Muscle layer of duodenum (tissue), 2 donors: Measurements from ENCODE around the gene HS3ST1.

ENCODE experiments used
- H3K27ac ChIP-seq: one replicate; pipeline ENCODE4 v1.7.0; 2013; ENCODE audit warnings: mild to moderate bottlenecking, low read length
- H3K27me3 ChIP-seq: one replicate; pipeline ENCODE4 v1.7.0; 2013; ENCODE audit warnings: low read depth, mild to moderate bottlenecking, control low read depth, low read length
- H3K36me3 ChIP-seq, 2 donors: one replicate each; pipeline ENCODE4 v1.7.0; 2013; ENCODE audit warnings: low read length in 2 of 2, control low read depth in 1 of 2, mild to moderate bottlenecking in 1 of 2; ENCODE audit not compliant: insufficient read depth in 2 of 2, control insufficient read depth in 1 of 2
- H3K4me1 ChIP-seq, 2 donors: one replicate each; pipeline ENCODE4 v1.7.0; 2013; ENCODE audit warnings: low read length in 2 of 2, mild to moderate bottlenecking in 2 of 2, control low read depth in 1 of 2, moderate library complexity in 1 of 2; ENCODE audit not compliant: insufficient read depth in 2 of 2, control insufficient read depth in 1 of 2
- H3K4me3 ChIP-seq, 2 donors: one replicate each; pipeline ENCODE4 v1.7.0; 2013; ENCODE audit warnings: low read length in 2 of 2, low read depth in 1 of 2, mild to moderate bottlenecking in 1 of 2
- H3K9me3 ChIP-seq, 2 donors: one replicate each; pipeline ENCODE4 v1.7.0; 2013; ENCODE audit warnings: low read length in 2 of 2, control low read depth in 1 of 2, mild to moderate bottlenecking in 1 of 2; ENCODE audit not compliant: control insufficient read depth in 1 of 2
- donor health status: healthy.

The HS3ST1 gene

GRCh38 chr4:11355226-11355625 is 73.5 kb downstream of the HS3ST1 start:
- H3K27me3 ChIP-seq = no peaks in the 10 kb centered on the region
- H3K36me3 ChIP-seq = no peaks in the 10 kb centered on the region
- no peaks in the 10 kb centered on the region for H3K4me1 ChIP-seq
- H3K4me3 ChIP-seq = no peak overlapping the region
- no peaks in the 10 kb centered on the region for H3K9me3 ChIP-seq
- H3K27ac ChIP-seq = no peak overlapping the region

DNA sequence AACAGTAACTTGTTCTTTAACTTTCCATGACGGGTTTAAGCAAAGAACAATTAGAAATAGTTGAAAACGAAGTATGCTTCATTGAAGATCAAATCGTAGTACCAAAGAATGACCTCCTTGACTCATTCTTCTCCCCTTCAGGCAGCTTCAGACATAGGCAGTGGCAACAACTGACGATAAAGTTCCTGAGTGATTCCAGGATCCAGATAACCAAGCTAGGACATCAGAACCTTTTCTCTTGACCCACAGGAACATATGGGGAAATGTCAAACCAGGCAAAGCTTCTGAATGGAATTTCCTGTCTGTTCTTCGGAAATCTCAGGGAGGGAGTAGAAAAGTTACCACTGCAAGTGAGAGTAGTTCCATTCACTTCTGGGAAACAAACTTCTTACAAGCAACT is 74.2 kb downstream of the HS3ST1 start:
- H3K4me1 ChIP-seq = no peaks in the 10 kb centered on the region
- no peaks in the 10 kb centered on the region for H3K27me3 ChIP-seq
- no peaks in the 10 kb centered on the region for H3K9me3 ChIP-seq
- H3K27ac ChIP-seq = no peak overlapping the region
- H3K36me3 ChIP-seq = no peaks in the 10 kb centered on the region
- H3K4me3 ChIP-seq = no peak overlapping the region

GRCh38 chr4:11348449-11349088 is 80.1 kb downstream of the HS3ST1 start:
- H3K4me3 ChIP-seq = no peak overlapping the region
- no peaks in the 10 kb centered on the region for H3K27me3 ChIP-seq
- H3K27ac ChIP-seq = no peak overlapping the region
- no peaks in the 10 kb centered on the region for H3K4me1 ChIP-seq
- H3K9me3 ChIP-seq = no peaks in the 10 kb centered on the region
- H3K36me3 ChIP-seq = no peaks in the 10 kb centered on the region

DNA sequence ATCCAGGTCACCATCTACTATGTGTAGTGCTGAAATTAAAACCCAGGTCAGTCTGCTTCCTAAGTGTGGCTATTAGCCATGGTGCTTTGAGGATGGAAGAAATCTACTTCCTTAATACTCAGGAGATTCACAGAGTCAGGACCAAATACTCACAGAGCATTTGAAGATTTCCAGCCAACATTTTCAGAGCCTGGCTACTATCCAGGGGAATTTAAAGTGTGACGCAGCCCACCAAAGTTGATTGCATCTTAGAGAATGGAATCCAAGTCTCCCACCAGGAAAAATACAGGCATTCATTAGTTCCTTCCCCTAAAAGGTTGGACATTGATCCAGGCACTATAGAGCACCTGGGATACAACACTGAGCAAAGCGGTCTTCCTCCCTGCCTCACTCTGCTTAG is 83.8 kb downstream of the HS3ST1 start:
- H3K4me3 ChIP-seq = no peak overlapping the region
- no peaks in the 10 kb centered on the region for H3K4me1 ChIP-seq
- no peak overlapping the region for H3K27ac ChIP-seq
- no peaks in the 10 kb centered on the region for H3K9me3 ChIP-seq
- no peaks in the 10 kb centered on the region for H3K27me3 ChIP-seq
- no peaks in the 10 kb centered on the region for H3K36me3 ChIP-seq

GRCh38 chr4:11343536-11343935 is 85.2 kb downstream of the HS3ST1 start:
- Histone ChIP-seq H3K4me1 (no peaks in the 10 kb centered on the region), H3K9me3 (no peaks in the 10 kb centered on the region), H3K27ac (no peak overlapping the region), H3K27me3 (no peaks in the 10 kb centered on the region), H3K36me3 (no peaks in the 10 kb centered on the region), H3K4me3 (no peak overlapping the region)
